Germinal center (tissue), 1 donor: ENCODE results near the gene DNAH10.

Experiments
- DNase-seq: peaks from one replicate; pipeline ENCODE4 v3.0.0; 2012; ENCODE audit warnings: mixed read lengths, low spot score

DNAH10 gene

DNA sequence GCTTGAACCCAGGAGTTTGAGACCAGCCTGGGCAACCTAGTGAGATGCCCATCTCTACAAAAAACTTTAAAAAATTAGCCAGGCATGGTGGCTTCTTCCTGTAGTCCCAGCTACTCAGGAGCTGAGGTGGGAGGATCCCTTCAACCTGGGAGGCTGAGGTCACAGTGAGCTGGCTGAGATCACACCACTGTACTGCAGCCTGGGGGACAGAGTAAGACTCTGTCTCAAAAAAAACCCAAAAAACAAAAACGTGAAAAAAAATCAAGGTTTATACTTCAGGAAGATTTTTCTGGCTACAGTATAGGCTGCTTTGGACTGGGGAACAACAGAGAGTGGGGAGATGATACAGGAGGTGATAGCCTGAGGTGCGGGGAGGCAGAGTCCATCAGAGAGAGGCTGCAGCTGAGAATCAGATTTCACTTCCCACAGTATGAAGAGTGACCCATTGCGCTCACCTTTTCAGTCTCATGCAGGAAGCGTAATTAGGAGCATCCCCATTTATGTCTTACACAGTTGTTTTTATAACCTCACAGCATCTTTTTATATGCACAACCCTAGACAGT lies 28.9 kb downstream of the DNAH10 start:
- no peak for DNase-seq

DNA sequence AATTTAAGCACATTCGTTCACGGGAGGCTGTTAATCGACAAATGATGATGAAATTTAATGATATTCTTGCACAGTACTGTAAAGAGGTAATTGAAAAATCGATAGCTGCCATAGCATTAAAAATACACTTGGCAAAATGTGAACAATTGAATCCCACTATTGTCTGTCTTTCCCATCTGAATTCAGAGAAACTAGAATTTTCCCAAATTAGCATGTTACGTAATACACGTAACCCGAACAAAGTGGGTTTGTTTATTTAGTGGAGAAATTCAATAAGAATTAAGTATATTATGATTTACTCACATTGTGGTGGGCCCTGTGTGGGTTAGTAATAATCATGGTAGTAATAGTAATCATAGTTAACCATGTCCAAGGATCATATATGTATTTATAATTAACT lies 31.9 kb downstream of the DNAH10 start:
- no peak for DNase-seq

DNA sequence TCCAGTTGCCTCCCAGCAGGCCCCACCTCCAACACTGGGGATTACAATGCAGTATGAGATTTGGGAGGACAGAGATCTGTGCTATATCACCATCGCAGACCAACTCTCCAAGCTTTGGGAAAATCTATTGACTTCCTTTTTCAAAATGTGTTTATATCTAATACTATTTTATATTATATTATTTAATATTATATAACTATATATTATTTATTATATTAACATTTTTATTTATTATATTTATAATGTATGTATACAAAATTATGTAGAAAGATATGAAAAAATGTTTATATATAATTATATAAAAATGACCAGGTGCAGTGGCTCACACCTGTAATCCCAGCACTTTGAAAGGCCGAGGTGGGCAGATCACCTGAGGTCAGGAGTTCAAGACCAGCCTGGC lies 36.4 kb downstream of the DNAH10 start:
- DNase-seq, result no peak

DNA sequence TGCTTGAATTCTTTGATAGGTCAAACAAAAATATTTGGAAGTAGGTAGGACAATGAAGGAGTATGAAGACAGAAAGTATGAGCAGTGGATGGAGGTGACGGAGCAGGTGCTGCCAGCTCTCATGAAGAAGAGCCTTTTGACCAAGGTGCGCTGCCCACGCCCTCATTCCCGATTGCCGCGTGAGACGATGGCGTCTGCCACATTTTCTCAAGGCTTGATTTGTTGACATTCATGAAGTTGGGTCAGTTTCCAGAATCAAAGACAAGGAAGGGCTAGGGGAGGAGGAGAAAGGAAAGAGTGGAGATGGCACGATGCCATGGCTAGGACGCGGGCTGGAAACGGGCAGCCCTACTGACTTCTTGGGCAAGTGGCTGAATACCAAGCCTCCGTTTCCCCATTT lies 37.1 kb downstream of the DNAH10 start:
- no peak for DNase-seq

DNA sequence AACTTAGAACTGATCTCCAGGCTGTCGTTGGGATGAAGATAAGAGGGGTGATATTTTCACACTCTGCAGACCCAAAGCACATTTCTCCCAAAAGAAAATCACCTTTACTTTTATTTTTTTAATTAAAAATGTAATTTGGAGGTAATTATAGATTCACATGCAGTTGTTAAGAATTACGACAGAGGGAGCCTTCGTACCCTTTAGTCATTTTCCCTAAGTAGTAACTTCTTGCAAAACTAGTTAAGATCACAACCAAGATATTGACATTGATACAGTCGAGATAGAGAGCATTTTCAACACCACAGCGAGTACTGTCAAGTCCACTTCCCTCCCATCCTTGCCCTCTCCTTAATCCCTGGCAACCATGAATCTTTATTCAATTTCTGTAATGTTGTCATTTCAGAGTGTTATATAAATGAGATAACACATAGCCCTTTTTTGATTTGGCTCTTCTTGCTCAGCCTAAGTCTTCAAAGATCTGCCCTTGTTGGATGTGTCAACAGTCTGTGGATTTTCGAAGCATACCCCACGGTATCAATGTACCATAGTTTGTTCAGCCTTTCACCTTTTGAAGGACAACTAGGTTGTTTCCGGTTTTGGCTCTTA lies 39.6 kb downstream of the DNAH10 start:
- DNase-seq, result peak; percentile 27

DNA sequence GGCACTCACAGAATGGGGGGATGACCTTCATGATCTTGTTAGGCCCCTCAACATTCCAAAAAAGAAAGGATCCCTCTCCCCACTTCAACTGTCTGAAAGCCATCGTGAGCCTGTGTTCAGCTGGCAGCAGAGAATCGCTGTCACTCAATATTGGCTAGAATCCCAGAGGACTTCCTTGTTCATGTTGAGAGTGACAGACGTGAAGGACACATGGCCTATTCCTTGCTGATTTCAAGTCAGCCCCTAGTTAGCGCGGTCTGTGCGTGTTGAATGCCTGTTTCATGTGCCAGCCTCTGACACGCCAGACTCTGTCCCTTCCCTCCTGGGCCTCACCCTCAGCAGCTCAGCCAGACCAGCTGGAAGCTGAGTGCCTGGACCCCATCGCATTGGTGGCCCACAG lies 43.1 kb downstream of the DNAH10 start:
- no peak for DNase-seq

DNA sequence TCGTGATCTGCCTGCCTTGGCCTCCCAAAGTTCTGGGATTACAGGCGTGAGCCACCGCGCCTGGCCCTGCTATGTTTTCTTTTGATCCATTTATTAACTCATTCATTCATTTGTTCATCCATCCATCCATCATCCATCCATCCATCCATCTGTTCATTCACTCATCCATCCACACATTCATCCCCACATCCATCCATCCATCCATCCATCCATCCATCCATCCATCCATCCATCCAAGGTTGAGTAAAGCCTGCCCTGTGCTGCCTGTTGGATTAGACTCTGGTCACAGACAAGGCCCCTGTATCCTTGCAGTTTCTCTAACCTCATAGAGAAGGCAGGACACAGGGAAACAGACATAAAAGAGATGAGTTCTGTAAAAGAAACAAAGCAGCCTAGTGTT lies 44.9 kb downstream of the DNAH10 start:
- no peak for DNase-seq

DNA sequence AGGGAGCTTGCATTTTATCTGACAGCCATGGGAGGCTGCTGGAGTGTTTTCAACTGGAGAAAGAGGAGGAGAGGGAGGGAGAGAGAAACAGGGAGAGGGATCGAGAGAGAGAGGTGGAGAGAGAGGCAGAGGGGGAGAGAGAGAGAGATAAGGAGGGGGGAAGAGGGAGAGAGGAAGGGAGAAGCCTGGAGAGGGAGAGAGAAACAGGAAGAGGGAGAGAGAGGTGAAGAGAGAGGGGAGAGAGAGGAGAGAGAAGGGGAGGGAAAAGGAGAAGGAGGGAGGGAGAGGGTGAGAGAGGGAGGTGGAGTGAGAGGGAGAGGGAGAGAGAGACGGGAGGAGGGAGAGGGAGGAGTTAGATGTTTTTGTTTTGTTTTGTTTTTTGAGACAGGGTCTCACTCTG lies 45.6 kb downstream of the DNAH10 start:
- DNase-seq, result no peak

DNA sequence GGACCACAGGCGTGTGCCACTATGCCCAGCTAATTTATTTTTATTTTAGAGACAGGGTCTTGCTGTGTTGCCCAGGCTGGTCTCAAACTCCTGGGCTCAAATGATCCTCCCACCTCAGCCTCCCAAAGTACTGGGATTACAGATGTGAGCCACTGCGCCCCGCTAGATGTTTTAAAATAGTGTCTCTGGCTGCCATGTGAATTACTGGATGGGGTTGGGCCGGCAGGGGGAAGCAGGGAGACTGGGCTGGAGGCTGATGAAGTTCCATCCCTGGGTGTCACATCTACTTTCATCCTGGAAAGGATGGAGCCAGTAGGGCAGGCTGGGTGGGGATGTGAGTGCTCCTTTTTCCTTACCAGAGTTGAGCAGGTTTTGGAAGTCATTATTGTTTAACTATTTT lies 46.1 kb downstream of the DNAH10 start:
- DNase-seq, result no peak

DNA sequence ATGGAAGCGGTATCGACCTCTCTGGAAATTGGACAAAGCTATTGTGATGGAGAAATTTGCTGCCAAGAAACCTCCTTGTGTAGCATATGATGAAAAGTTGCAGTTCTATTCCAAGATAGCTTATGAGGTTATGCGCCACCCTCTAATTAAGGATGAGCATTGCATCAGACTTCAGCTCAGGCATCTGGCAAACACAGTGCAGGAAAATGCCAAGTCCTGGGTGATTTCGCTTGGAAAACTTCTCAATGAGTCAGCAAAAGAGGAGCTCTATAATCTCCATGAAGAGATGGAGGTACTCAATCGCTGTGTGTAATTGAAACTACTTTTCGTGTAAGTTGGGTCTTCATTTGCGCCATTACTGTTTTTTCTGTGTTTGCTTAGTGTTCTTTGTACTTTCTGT lies 51.2 kb downstream of the DNAH10 start:
- DNase-seq, result no peak

DNA sequence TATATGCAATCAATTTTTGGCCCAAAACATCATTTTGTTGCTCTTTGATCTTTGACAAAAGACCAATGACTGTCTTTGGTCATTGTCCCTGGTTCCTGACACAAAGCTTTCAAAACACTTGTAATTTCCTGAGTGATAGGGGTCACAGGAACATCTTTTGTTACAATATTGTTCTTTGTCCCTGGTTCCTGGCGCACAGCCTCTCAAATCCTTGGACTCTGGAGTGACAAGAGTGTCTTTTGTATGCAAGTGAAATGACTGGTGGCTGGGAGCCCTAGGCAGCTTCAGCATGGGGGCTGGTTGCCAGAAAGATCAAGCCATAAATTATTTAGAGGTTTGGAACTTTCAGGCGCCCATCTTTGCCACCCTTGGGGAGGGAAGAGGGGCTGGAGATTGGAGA lies 53.9 kb downstream of the DNAH10 start:
- no peak for DNase-seq

DNA sequence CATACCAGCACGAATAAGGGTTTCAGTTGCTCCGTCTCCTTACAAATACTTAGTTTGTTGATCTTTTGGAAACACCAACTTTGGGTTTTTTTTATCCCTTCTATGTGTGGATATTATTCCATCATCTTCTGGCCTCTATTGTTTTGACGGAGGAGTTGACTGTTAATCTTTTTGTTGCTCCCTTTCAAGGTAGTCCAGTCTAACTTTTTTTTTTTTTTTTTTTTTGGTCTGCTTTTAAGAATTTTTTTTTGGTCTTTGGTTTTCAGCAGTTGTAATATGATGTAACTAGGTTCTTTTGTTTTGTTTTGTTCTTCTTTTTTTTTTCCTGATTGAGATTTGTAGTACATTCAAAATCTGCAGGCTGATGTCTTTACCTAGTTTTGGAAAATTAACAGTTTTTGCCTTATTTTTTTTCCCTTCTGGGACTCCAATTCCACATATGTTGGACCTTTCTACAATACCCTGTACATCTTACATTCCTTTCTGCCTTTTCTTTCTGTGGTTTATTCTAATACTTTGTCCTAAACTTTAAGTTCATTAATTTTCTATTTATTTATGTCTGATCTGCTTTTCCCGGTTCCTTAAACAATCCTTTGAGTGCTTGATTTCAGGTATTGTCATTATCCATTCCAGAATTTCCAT lies 54.9 kb downstream of the DNAH10 start:
- no peak for DNase-seq

DNA sequence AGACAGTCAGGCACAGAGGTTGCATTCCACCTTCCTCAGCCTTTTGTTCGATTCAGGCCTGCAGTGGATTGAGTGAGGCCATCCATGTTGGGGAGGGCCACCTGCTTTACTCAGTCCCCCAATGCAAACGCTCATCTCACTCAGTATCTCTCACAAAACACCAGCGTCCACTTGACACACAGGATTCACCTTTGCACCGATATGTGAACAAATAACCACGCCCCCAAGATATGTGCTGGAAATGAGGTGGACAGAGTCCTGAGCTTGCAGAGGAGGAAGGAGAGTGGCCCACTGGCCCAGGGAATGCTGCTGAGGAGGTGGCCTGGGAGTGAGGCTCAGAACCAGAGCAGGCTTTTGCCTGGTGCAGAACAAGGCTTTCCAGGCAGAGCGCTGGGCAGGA lies 60.7 kb downstream of the DNAH10 start:
- no peak for DNase-seq

DNA sequence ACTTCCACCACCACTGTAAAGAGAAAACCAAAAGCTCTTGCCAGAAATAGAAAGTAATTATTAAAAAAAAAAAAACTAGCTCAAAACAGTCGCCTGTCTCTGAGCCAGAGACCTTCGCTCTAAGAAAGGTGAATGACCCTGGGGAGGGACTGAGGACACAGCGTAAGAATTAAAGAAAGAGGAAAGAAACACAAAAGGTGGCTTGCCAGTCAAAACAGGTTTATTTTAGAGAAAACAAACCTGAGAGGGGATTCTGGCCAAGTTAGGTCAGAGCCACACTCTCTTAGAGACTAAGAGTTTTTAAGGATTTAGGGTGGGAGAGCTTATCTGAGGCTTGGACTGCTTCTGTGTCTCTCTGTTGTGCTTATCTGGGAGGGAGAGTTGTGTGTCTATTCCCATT lies 66.0 kb downstream of the DNAH10 start:
- no peak for DNase-seq

DNA sequence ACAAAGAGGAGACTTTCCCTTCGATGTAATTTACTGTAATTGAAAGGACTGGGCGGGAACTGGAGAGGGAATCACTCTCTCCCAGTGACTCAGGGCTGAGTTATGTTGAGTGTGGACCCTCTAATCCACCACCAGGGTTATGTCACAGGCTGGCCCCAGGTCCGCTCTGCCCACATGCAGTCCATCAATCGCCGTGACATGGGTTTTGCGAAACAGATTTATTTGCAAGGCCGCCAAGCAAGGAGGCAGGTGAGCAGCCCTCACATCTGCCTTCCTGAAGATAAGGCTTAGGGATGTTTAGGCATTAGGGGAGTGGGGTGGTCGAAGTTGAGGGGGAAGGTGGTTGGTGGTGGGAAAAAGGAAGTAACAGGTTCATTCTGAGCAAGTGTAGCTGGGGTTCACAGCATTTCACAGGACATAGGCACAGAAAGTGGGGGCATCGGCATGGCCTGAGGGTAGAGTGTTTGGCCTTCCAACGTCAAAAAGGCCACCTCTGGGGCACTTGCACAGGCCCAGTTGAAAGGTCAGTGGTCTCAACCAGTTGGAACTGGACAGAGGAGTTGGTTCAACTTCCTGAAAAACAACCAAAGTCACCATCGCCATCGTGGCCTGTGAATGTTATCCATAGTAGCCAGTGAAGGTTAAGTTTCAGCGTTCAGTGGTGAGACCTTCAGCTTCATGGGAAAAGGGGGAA lies 66.9 kb downstream of the DNAH10 start:
- no peak for DNase-seq

DNA sequence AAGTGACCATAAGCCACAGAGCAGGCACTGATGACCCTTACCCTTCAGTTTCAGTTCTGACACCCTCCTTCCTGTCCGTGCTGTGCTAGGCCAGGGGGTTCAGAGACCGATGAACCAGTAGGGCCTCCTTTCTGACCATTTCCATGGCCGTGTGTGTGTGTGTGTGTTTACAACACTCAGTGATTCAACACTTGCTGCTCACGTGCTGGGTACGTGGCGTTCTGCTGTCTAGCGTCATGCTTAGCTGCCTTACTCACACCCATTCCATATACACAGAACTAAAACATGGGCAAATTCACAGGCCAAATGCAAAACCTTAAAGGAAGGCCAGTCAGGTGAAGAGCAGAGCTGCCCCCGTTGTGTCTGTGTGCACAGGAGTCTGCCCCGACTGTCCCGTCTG lies 67.5 kb downstream of the DNAH10 start:
- no peak for DNase-seq

DNA sequence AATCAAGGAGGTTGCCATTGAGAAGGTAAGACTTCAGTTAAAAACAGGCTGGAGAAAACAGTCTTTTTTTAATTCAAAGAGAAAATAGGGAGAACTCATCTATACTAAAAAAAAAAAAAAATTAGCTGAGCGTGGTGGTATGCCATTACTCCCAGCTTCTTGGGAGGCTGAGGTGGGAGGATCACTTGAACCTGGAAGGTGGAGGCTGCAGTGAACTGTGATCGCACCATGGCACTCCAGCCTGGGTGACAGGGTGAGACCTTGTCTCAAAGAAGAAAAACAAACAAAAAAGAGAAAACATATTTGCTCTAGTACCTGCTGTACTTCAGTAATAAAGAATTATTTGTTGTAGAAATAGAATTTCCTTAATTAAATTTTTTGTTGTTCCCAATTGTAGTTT lies 68.6 kb downstream of the DNAH10 start:
- no peak for DNase-seq

DNA sequence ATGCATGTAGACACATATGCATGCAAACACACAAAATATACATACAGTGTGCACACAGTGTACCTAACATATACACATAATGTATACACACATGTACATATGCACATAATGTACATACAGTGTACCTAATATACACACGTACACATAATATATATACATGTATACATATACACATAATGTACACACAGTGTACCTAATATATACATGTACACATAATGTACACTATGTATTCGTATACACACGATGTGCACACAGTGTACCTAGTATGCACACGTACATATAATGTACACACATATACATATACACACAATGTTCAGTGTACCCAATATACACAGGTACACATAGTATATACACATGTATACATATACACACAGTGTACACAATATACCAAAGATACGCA lies 70.0 kb downstream of the DNAH10 start:
- no peak for DNase-seq

DNA sequence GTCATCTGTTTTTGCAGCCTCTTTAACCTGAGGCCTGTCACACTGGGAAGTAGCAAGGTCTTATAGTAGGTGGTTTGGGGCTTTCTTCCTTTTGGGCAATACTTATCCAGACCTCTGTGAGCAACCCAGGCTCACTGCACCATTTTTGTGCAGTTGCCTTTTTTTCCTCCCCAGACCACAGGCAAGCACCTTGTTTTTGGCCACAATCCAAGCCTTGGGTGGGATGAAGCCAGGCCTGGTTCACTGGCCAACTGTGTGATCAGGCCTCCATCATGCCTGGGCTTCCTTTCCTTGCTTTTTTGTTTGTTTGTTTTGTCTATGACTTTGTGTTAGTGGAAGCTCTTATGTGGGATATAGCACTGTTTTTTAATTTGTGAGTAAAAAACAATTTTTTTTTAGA lies 71.7 kb downstream of the DNAH10 start:
- no peak for DNase-seq

DNA sequence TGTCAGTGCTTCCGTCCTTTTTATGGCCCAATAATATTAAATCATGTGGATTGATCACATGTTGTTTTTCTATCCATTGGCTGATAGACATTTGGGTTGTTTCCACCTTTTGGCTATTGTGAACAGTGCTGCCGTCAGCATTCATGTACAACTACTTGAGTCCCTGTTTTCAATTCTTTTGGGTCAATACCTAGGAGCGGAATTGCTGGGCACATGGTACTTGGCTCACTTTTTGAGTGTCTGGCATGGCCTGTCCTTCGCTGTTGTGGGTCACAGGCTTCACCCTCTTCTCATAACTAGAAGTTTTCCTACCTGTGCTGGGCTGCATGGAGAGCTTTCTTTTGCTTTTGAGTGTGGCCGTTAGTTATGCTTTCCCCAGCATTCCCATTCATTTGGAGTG lies 72.7 kb downstream of the DNAH10 start:
- DNase-seq, result no peak

DNA sequence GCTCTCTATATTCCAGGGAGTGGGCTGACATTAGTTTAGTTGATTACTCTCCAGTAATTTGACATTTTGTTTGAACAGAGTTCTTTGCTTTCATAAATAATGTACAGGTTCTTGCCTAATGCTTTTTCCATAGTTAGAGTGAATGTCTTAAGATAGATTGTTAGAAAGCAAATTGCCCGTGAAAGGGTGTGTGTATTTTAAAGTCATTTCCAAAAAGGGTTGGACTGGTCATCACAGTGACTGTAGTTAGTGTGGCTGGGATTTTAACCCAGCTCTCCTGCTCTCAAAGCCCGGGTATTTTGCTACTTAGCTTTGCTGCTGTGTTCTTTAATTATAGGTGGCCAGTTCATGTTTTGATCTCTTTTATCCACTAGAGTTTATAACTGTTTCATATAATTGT lies 74.2 kb downstream of the DNAH10 start:
- DNase-seq, result no peak

DNA sequence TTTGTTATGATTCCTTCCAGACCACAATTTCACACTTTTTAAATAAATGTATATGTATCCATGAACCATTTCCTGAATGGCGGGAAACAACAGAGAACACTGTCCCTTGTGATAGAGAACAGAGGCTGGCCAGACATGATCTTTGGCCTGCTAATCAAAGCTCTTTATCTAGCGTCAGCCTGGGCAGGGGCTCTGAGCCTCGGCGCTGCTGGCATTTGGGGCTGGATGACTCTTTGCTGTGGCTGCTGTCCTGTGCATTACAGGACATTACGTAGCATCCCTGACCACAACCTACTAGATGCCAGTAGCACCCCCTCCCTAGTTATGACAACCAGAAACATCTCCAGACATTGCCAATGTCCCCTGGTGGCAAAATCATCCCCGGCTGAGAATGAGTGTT lies 77.7 kb downstream of the DNAH10 start:
- no peak for DNase-seq

DNA sequence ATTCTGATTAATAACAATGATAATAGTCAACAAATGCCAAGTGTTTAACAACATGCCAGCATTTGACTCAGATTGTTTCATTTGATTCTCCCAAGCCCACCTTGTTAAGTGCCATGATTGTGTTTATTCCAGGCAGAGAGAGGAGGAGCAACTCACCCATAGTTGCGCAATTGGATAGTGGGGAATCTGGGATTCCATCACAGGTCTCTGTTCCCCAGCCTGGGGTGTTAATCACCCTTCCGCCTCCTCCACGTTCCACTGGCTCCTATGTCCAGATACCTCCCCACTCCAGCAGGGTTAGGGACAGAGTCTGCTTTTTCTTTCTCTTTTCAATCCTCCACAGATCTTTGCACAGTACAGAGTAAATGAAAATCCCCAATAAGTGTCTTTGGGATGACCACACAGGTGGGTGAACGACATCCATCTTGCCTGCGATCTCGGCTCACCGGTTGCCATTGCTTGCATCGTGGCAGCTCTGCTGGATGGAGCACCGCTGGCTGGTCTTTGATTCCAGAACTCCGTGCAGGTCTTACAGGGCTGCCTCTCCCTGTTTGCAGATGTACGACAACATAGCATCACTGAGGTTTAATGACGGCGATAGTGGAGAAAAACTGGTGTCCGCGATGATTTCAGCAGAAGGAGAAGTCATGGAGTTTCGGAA lies 78.8 kb downstream of the DNAH10 start:
- no peak for DNase-seq
